IPS-NIHi11 (cell line): ENCODE measurements around the gene RFX2.

ENCODE experiments used
- DNase-seq: peaks from one replicate; pipeline ENCODE4 v3.0.0; 2012; ENCODE audit warnings: mixed read lengths, low spot score

RFX2 gene

GRCh38 chr19:6103894-6104293, 6.4 kb downstream of the RFX2 start:
- DNase-seq: no peak

GRCh38 chr19:6103217-6103644, 7.1 kb downstream of the RFX2 start:
- DNase-seq: no peak

GRCh38 chr19:6101991-6102390, 8.3 kb downstream of the RFX2 start:
- no peak for DNase-seq

GRCh38 chr19:6101291-6101825, 8.9 kb downstream of the RFX2 start:
- no peak for DNase-seq

- no peak for DNase-seq
Measured at GRCh38 chr19:6100284-6100915, 9.9 kb downstream of the RFX2 start.

GRCh38 chr19:6099599-6099998, 10.7 kb downstream of the RFX2 start:
- DNase-seq: no peak

- DNase-seq: no peak
Measured at GRCh38 chr19:6099033-6099432, 11.3 kb downstream of the RFX2 start.

- DNase-seq: no peak
Measured at GRCh38 chr19:6098574-6098973, 11.7 kb downstream of the RFX2 start.

- DNase-seq: no peak
Measured at GRCh38 chr19:6097911-6098310, 12.4 kb downstream of the RFX2 start.

- no peak for DNase-seq
Measured at GRCh38 chr19:6095760-6096159, 14.5 kb downstream of the RFX2 start.

GRCh38 chr19:6092329-6093286, 17.7 kb downstream of the RFX2 start:
- DNase-seq: peak; percentile 72

GRCh38 chr19:6091771-6092291, 18.5 kb downstream of the RFX2 start:
- DNase-seq: no peak

- no peak for DNase-seq
Measured at GRCh38 chr19:6090634-6091033, 19.7 kb downstream of the RFX2 start.

- DNase-seq: no peak
Measured at GRCh38 chr19:6088602-6089049, 21.7 kb downstream of the RFX2 start.

GRCh38 chr19:6087074-6087571, 23.2 kb downstream of the RFX2 start:
- DNase-seq: no peak

GRCh38 chr19:6086068-6086788, 24.1 kb downstream of the RFX2 start:
- no peak for DNase-seq

GRCh38 chr19:6084821-6085220, 25.5 kb downstream of the RFX2 start:
- no peak for DNase-seq

- no peak for DNase-seq
Measured at GRCh38 chr19:6079107-6079506, 31.2 kb downstream of the RFX2 start.

GRCh38 chr19:6078068-6078467, 32.2 kb downstream of the RFX2 start:
- no peak for DNase-seq

- DNase-seq: no peak
Measured at GRCh38 chr19:6076675-6077463, 33.4 kb downstream of the RFX2 start.

- DNase-seq: no peak
Measured at GRCh38 chr19:6076291-6076665, 34.0 kb downstream of the RFX2 start.
